ENCODE results near the gene IGFLR1.

IGFLR1 gene

GRCh38 chr19:35742121-35742724 is at the start of gene IGFLR1:
Gene IGFLR1, minus strand, starts transcription at chr19:35742452. Its CDS starts 1,272 bp downstream, at chr19:35741180.
- in situ Hi-C loops (cut with MboI; ENCODE audit: low sequenced_read_pairs) = no loop called here

- in situ Hi-C loops (cut with MboI; ENCODE audit: low sequenced_read_pairs) = no loop called here
Measured at GRCh38 chr19:35791814-35792279, 49.6 kb upstream of the IGFLR1 start.

GRCh38 chr19:35790981-35791813 is 48.9 kb upstream of the IGFLR1 start:
- in situ Hi-C loops (cut with MboI; ENCODE audit: low sequenced_read_pairs) = no loop called here

GRCh38 chr19:35789978-35790944 is 48.0 kb upstream of the IGFLR1 start:
- in situ Hi-C loops (cut with MboI; ENCODE audit: low sequenced_read_pairs) = no loop called here

- in situ Hi-C loops (cut with MboI; ENCODE audit: low sequenced_read_pairs) = no loop called here
Measured at GRCh38 chr19:35789195-35789977, 47.1 kb upstream of the IGFLR1 start.

GRCh38 chr19:35788205-35788960 is 46.1 kb upstream of the IGFLR1 start:
- in situ Hi-C loops (cut with MboI; ENCODE audit: low sequenced_read_pairs) = no loop called here

- in situ Hi-C loops (cut with MboI; ENCODE audit: low sequenced_read_pairs) = no loop called here
Measured at GRCh38 chr19:35787227-35787799, 45.1 kb upstream of the IGFLR1 start.

- in situ Hi-C loops (cut with MboI; ENCODE audit: low sequenced_read_pairs) = no loop called here
Measured at GRCh38 chr19:35786299-35787160, 44.3 kb upstream of the IGFLR1 start.

- in situ Hi-C loops (cut with MboI; ENCODE audit: low sequenced_read_pairs) = no loop called here
Measured at GRCh38 chr19:35785339-35785627, 43.0 kb upstream of the IGFLR1 start.

GRCh38 chr19:35784503-35785338 is 42.5 kb upstream of the IGFLR1 start:
- in situ Hi-C loops (cut with MboI; ENCODE audit: low sequenced_read_pairs) = no loop called here

GRCh38 chr19:35783469-35784434 is 41.5 kb upstream of the IGFLR1 start:
- in situ Hi-C loops (cut with MboI; ENCODE audit: low sequenced_read_pairs) = no loop called here

GRCh38 chr19:35782589-35782988 is 40.3 kb upstream of the IGFLR1 start:
- in situ Hi-C loops (cut with MboI; ENCODE audit: low sequenced_read_pairs) = no loop called here

- in situ Hi-C loops (cut with MboI; ENCODE audit: low sequenced_read_pairs) = no loop called here
Measured at GRCh38 chr19:35781650-35782049, 39.4 kb upstream of the IGFLR1 start.

GRCh38 chr19:35780717-35781116 is 38.5 kb upstream of the IGFLR1 start:
- in situ Hi-C loops (cut with MboI; ENCODE audit: low sequenced_read_pairs) = no loop called here

- in situ Hi-C loops (cut with MboI; ENCODE audit: low sequenced_read_pairs) = no loop called here
Measured at GRCh38 chr19:35780058-35780457, 37.8 kb upstream of the IGFLR1 start.

- in situ Hi-C loops (cut with MboI; ENCODE audit: low sequenced_read_pairs) = no loop called here
Measured at GRCh38 chr19:35779033-35779432, 36.8 kb upstream of the IGFLR1 start.

- in situ Hi-C loops (cut with MboI; ENCODE audit: low sequenced_read_pairs) = no loop called here
Measured at GRCh38 chr19:35777961-35778360, 35.7 kb upstream of the IGFLR1 start.

All from HL-60/S4 treated with retinoic acid at 250 ng/mL for 4 days and 3 days (cell line).